PC-3 (cell line): ENCODE measurements around the gene C11orf98. TPM values are rescaled to one million over a fixed set of nuclear protein-coding genes. Genes with fewer than 3 reads are reported as not detected.

ENCODE experiments used
- ATAC-seq: fragments of 200-7000 bp; cut with Tn5 transposase; 2 replicates; pipeline ENCODE4 v1.9.1; 2020; ENCODE audit warnings: mild to moderate bottlenecking, moderate library complexity
- Bru-seq: library from RNA; stranded (reverse); fragments of 400-500 nt; gene quantifications from one replicate; lab custom pipeline; 2021; lab: Mats Ljungman, UMichigan
- BruChase-seq, 2 experiments: library from RNA; stranded (reverse); fragments of 400-500 nt; gene quantifications; one replicate each; lab custom pipeline; 2021; lab: Mats Ljungman, UMichigan
- BruUV-seq: library from RNA; stranded (reverse); fragments of 400-500 nt; replicated peaks from 2 replicates; lab custom pipeline; 2021; lab: Mats Ljungman, UMichigan
- CTCF ChIA-PET: fragments of 300-600 bp; sonication (Branson Sonifier 250); formaldehyde crosslinking; loops from one replicate; lab custom pipeline; 2022; ENCODE audit warnings: antibody characterized with exemption; lab: Charles Lee
- POLR2A ChIA-PET: fragments of 300-600 bp; sonication (Branson Sonifier 250); formaldehyde crosslinking; loops from one replicate; lab custom pipeline; 2022; ENCODE audit warnings: antibody characterized with exemption; ENCODE audit not compliant: unreplicated experiment; lab: Charles Lee
- DNase-seq: peaks from one replicate; pipeline ENCODE4 v3.0.0-alpha.2; 2015
- H2AFZ ChIP-seq: fragments of 300-600 bp; sonication (generic); 2 replicates; pipeline ENCODE4 v1.6.0; 2016; ENCODE audit warnings: antibody characterized with exemption, low read length
- H3F3A ChIP-seq: fragments of 300-600 bp; sonication (generic); one replicate; pipeline ENCODE4 v1.6.0; 2017; ENCODE audit warnings: antibody characterized with exemption, low read length, control low read depth, mild to moderate bottlenecking; ENCODE audit not compliant: unreplicated experiment
- H3K27ac ChIP-seq: fragments of 300-600 bp; sonication (generic); 2 replicates; pipeline ENCODE4 v1.5.1; 2016; ENCODE audit warnings: mild to moderate bottlenecking, low read length
- H3K27me3 ChIP-seq: fragments of 300-600 bp; sonication (generic); 2 replicates; pipeline ENCODE4 v1.6.1; 2016; ENCODE audit warnings: low read length, mixed read lengths
- H3K36me3 ChIP-seq: fragments of 300-600 bp; sonication (generic); 2 replicates; pipeline ENCODE4 v1.6.1; 2016; ENCODE audit warnings: low read depth, mixed run types, low read length, mixed read lengths
- H3K4me1 ChIP-seq: fragments of 300-600 bp; sonication (generic); 2 replicates; pipeline ENCODE4 v1.5.1; 2016; ENCODE audit warnings: low read length; ENCODE audit not compliant: insufficient read depth
- H3K4me2 ChIP-seq: fragments of 300-600 bp; sonication (generic); 2 replicates; pipeline ENCODE4 v1.6.0; 2016; ENCODE audit warnings: low read length
- H3K4me3 ChIP-seq: fragments of 300-600 bp; sonication (generic); 2 replicates; pipeline ENCODE4 v1.5.1; 2016; ENCODE audit warnings: mild to moderate bottlenecking, low read length, mixed read lengths
- H3K79me2 ChIP-seq: fragments of 300-600 bp; sonication (generic); 2 replicates; pipeline ENCODE4 v1.6.1; 2017; ENCODE audit warnings: low read length, mixed read lengths
- H3K9ac ChIP-seq: fragments of 300-600 bp; sonication (generic); 2 replicates; pipeline ENCODE4 v1.6.0; 2016; ENCODE audit warnings: mild to moderate bottlenecking, low read length
- H3K9me2 ChIP-seq: fragments of 300-600 bp; sonication (generic); replicated peaks from 2 replicates; pipeline ENCODE4 v1.6.1; 2016; ENCODE audit warnings: mixed run types, low read length, mixed read lengths
- H3K9me3 ChIP-seq: fragments of 300-600 bp; sonication (generic); 2 replicates; pipeline ENCODE4 v1.6.1; 2016; ENCODE audit warnings: low read length, mixed read lengths
- H4K20me1 ChIP-seq: fragments of 300-600 bp; sonication (generic); 2 replicates; pipeline ENCODE4 v1.6.1; 2016; ENCODE audit warnings: low read length, mixed read lengths
- EZH2 ChIP-seq: fragments of 300-600 bp; sonication (generic); IDR thresholded peaks from one replicate; pipeline ENCODE4 v1.6.1; 2017; ENCODE audit warnings: antibody characterized with exemption, mild to moderate bottlenecking, low read length; ENCODE audit not compliant: unreplicated experiment
- EZH2phosphoT487 ChIP-seq: fragments of 300-600 bp; sonication (generic); IDR thresholded peaks from 2 replicates; pipeline ENCODE4 v1.6.1; 2018; ENCODE audit warnings: mild to moderate bottlenecking, antibody characterized with exemption, low read length, borderline replicate concordance
- intact Hi-C: fragments of 100-400 bp; cut with micrococcal nuclease; formaldehyde crosslinking; loops from 2 replicates; pipeline ENCODE4 v1.9.0; 2023
- long read RNA-seq: library from polyadenylated mRNA; unstranded; transcript quantifications from one replicate; pipeline ENCODE4 v2.0.0, GENCODE V29; 2021; ENCODE audit not compliant: unreplicated experiment
- total RNA-seq: library from RNA; depleted of rRNA; stranded (reverse); fragments of >200 nt; gene quantifications from 2 replicates; pipeline ENCODE4 v1.2.3, GENCODE V29; 2014; rRNA removed
- TF ChIP-seq, protein P1 (sequence below): fragments of 300-600 bp; sonication (generic); conservative IDR thresholded peaks from 2 replicates; pipeline ENCODE4 v1.5.1; 2017; ENCODE audit warnings: antibody characterized with exemption, low read depth, mild to moderate bottlenecking, low read length

The C11orf98 gene
- 236 and 302 TPM in 2 replicates for total RNA-seq
- percentile 85 among the genes with signal in this experiment for Bru-seq, nascent RNA
- BruChase-seq, experiment 1, labeled RNA remaining after a 6-hour chase = percentile 94 among the genes with signal in this experiment
- BruChase-seq, experiment 2, labeled RNA remaining after a 2-hour chase = percentile 89 among the genes with signal in this experiment
- long read RNA-seq, transcript C11orf98-201 (4 exons, 654 nt) = major isoform, 59 of 66 reads
- long read RNA-seq, transcript C11orf98-203 (3 exons, 774 nt) = minor isoform, 5 of 66 reads
- long read RNA-seq, partial matches to known transcripts = 1 of 66 reads
- long read RNA-seq, other reads (novel, unspliced or antisense) = 1 of 66 reads

DNA sequence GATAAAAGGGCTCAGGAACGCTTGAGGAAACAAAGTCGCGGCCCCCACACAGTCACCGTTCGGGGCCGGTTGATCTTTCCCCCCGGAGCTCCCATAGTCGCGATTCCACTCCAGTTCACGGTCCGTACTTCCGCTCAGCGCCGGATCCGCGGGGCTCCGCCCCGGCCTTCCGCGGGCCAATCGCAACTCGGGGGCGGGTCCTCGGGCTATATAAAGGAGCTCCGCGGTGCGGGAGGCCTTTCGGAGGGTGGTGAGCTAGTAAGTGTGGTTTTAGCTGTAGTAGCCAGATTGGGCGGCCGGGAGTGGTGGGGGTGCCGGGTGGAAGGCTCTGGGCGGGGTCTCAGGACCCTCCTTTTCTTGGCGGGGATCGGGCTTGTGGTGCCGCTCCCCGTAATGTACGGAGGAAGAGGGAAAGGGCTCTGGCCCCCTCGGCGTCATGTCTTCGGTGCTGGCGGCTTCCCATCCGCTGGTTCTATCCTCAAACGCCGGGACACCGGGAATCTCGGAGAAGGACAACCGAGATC is at the start of gene C11orf98, which contains the start of gene CSKMT:
TSS of gene C11orf98 (minus strand) at position 136 of the 524 bp plus-strand sequence. CDS start at position 95, 41 bp downstream.
TSS of gene CSKMT (plus strand) at position 238 of the 524 bp plus-strand sequence. CDS start 568 bp downstream, outside the sequence.
- Histone ChIP-seq H3K4me1 (peaks cover 26% of the 10 kb centered on the region), H3K27me3 (no peaks in the 10 kb centered on the region), H3F3A (peaks cover 13% of the 10 kb centered on the region), H3K36me3 (peaks cover 16% of the 10 kb centered on the region), H3K79me2 (peaks cover 59% of the 10 kb centered on the region), H3K27ac (peak within 1 kb of the TSS; percentile 36), H3K4me2 (peak within 1 kb of the TSS; percentile 93), H3K9me3 (no peaks in the 10 kb centered on the region), H3K9ac (peak within 1 kb of the TSS; percentile 92), H3K9me2 (no peaks in the 10 kb centered on the region), H3K4me3 (peak within 1 kb of the TSS; percentile 98), H4K20me1 (peaks cover 14% of the 10 kb centered on the region; the same call in 1 of the 2 replicates), H2AFZ (peak within 1 kb of the TSS; percentile 97)
- BruUV-seq = TSS peak; percentile 91
- TF ChIP-seq, protein P1, sequence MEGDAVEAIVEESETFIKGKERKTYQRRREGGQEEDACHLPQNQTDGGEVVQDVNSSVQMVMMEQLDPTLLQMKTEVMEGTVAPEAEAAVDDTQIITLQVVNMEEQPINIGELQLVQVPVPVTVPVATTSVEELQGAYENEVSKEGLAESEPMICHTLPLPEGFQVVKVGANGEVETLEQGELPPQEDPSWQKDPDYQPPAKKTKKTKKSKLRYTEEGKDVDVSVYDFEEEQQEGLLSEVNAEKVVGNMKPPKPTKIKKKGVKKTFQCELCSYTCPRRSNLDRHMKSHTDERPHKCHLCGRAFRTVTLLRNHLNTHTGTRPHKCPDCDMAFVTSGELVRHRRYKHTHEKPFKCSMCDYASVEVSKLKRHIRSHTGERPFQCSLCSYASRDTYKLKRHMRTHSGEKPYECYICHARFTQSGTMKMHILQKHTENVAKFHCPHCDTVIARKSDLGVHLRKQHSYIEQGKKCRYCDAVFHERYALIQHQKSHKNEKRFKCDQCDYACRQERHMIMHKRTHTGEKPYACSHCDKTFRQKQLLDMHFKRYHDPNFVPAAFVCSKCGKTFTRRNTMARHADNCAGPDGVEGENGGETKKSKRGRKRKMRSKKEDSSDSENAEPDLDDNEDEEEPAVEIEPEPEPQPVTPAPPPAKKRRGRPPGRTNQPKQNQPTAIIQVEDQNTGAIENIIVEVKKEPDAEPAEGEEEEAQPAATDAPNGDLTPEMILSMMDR = no peak
- TF ChIP-seq EZH2phosphoT487 (no peak), EZH2 (no peak)
- peak; percentile 87 for ATAC-seq
- intact Hi-C loops = no loop called here
- peak; percentile 98 for DNase-seq
- CTCF ChIA-PET = interaction anchor here (0.5 to 1.7 kb wide), 4 partner anchors 10 to 53 kb away, joined by 3 to 8 read pairs (median 6); partner anchors contain the start of gene B3GAT3
- POLR2A ChIA-PET = interaction anchor here (0.6 to 2.1 kb wide), 19 partner anchors 9 to 1581 kb away, joined by 3 to 22 read pairs (median 5); partner anchors contain the start of genes EEF1G, HNRNPUL2, INTS5 and MTA2

DNA sequence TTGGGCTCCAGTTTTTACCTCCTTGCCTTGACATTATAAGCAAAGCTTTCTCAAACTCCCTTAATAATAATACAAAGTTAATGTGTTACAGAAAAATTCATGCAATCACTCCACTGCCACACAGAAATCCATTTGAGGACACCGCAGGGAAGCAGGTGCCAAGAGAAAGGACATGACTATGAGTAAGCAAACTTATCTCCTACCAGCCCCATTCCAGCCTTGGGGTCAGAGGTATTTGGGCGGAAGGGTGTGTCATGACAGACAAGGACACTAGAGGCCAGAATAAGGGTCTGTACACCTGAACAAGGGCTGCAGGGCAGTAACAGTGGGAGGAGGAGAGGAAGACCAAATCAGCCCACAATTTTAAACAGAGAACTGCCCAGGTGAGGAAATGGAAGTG is 48.3 kb upstream of the C11orf98 start:
- H3K9me2 ChIP-seq = no peaks in the 10 kb centered on the region
- H3K79me2 ChIP-seq = peaks cover 22% of the 10 kb centered on the region
- no peak for ATAC-seq
- no TSS peak for BruUV-seq
- H3K9ac ChIP-seq = no peak overlapping the region
- H3F3A ChIP-seq = no peaks in the 10 kb centered on the region
- TF ChIP-seq EZH2phosphoT487 = no peak
- TF ChIP-seq, protein P1 = no peak
- no peak for TF ChIP-seq EZH2
- ChIA-PET POLR2A (no interaction called here), CTCF (no interaction called here)
- peaks cover 81% of the 10 kb centered on the region for H3K36me3 ChIP-seq
- H3K4me2 ChIP-seq = no peak overlapping the region
- no peak overlapping the region for H3K4me3 ChIP-seq
- no peaks in the 10 kb centered on the region for H3K4me1 ChIP-seq
- intact Hi-C loops = no loop called here
- no peaks in the 10 kb centered on the region for H4K20me1 ChIP-seq
- H3K27ac ChIP-seq = no peak overlapping the region
- DNase-seq = no peak
- H3K9me3 ChIP-seq = no peaks in the 10 kb centered on the region
- no peak overlapping the region for H2AFZ ChIP-seq
- no peaks in the 10 kb centered on the region for H3K27me3 ChIP-seq
